Activated CD4-positive, alpha-beta T cell treated with anti-CD3 and anti-CD28 coated beads, Interleukin-2, amount 10 ng/mL, durations not matched to agents 24 days and 14 days (primary cell): Measurements from ENCODE around the gene NRXN3. TPM values are rescaled to one million over a fixed set of nuclear protein-coding genes. Genes with fewer than 3 reads are reported as not detected.

Experiments
- DNase-seq: peaks from one replicate; pipeline ENCODE4 v3.0.0; 2022
- H3K27ac Mint-ChIP-seq: one replicate; pipeline ENCODE4 v1.8.0; 2022; ENCODE audit warnings: mild to moderate bottlenecking, mixed read lengths
- H3K27me3 Mint-ChIP-seq: one replicate; pipeline ENCODE4 v1.8.0; 2022; ENCODE audit warnings: mixed read lengths
- H3K36me3 Mint-ChIP-seq: one replicate; pipeline ENCODE4 v1.8.0; 2022; ENCODE audit warnings: low read depth, mild to moderate bottlenecking, mixed read lengths
- H3K4me1 Mint-ChIP-seq: one replicate; pipeline ENCODE4 v1.8.0; 2021; ENCODE audit warnings: mixed read lengths
- H3K4me3 Mint-ChIP-seq: one replicate; pipeline ENCODE4 v1.8.0; 2022; ENCODE audit warnings: mild to moderate bottlenecking, moderate library complexity, mixed read lengths
- H3K9me3 Mint-ChIP-seq: one replicate; pipeline ENCODE4 v1.8.0; 2021; ENCODE audit warnings: mixed read lengths
- intact Hi-C: fragments of 100-400 bp; cut with micrococcal nuclease; formaldehyde crosslinking; loops from one replicate; pipeline ENCODE4 v1.15.1; 2023
- total RNA-seq: library from RNA; stranded (reverse); gene quantifications from 2 replicates; pipeline ENCODE4 v1.2.3, GENCODE V29; 2022

Gene NRXN3
- total RNA-seq, 1 donor from 2014 or later: not detected

- Mint-ChIP-seq H3K4me1 (no peaks in the 10 kb centered on the region), H3K27ac (no peak overlapping the region), H3K4me3 (no peak overlapping the region), H3K36me3 (no peaks in the 10 kb centered on the region), H3K9me3 (no peaks in the 10 kb centered on the region), H3K27me3 (no peaks in the 10 kb centered on the region)
- intact Hi-C loops: no loop called here
- no peak for DNase-seq
These were observed 1005.5 kb downstream of the NRXN3 start for GRCh38 chr14:79175671-79176070.

- Mint-ChIP-seq H3K4me1 (no peaks in the 10 kb centered on the region), H3K36me3 (no peaks in the 10 kb centered on the region), H3K4me3 (no peak overlapping the region), H3K27me3 (no peaks in the 10 kb centered on the region), H3K27ac (no peak overlapping the region), H3K9me3 (no peaks in the 10 kb centered on the region)
- intact Hi-C loops: no loop called here
- DNase-seq: no peak
These were observed 1006.9 kb downstream of the NRXN3 start for GRCh38 chr14:79177106-79177505.

DNA sequence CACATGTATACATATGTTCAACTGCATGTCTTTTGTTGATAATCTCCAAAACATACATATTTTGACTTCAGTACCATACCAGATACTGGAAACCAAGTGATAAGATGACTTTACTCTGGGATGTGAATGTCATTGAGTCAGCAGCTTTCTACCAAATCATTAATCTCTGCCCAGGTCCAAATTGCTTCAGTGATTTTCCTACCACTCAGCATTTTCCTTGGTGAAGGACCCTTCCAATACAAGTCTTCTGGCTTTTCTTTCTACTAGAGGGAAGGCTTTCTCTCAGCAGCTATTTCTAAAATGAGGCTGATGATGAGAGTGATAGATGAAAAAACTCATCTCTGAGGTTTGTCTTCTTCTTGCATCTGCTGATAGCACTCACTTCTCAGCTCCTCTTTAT is 1008.5 kb downstream of the NRXN3 start:
- DNase-seq: no peak
- H3K27ac Mint-ChIP-seq: no peak overlapping the region
- no peaks in the 10 kb centered on the region for H3K4me1 Mint-ChIP-seq
- intact Hi-C loops: no loop called here
- H3K9me3 Mint-ChIP-seq: no peaks in the 10 kb centered on the region
- H3K36me3 Mint-ChIP-seq: no peaks in the 10 kb centered on the region
- H3K27me3 Mint-ChIP-seq: no peaks in the 10 kb centered on the region
- no peak overlapping the region for H3K4me3 Mint-ChIP-seq

DNA sequence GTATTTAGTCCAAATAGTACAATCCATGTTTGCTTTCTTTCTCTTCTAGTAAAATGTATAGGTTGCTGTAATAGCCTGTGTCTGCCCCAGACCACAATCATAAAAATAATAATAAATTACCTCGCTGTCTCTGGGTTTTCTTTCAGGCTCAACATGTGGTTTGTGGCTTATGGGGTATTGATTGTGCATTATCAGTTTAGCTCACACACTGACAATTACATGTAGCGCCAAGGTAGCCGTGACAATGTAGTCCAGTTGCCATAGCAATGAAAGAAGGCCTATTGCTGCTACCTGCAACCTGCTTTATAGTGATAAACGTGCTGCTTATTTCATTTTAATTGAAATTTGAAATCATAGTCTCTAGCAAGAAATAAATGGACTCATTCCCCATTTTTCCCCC is 1009.8 kb downstream of the NRXN3 start:
- intact Hi-C loops: no loop called here
- DNase-seq: no peak
- H3K27me3 Mint-ChIP-seq: no peaks in the 10 kb centered on the region
- no peak overlapping the region for H3K27ac Mint-ChIP-seq
- H3K36me3 Mint-ChIP-seq: no peaks in the 10 kb centered on the region
- H3K4me3 Mint-ChIP-seq: no peak overlapping the region
- no peaks in the 10 kb centered on the region for H3K4me1 Mint-ChIP-seq
- H3K9me3 Mint-ChIP-seq: no peaks in the 10 kb centered on the region

GRCh38 chr14:79180656-79181055 is 1010.5 kb downstream of the NRXN3 start:
- no peaks in the 10 kb centered on the region for H3K27me3 Mint-ChIP-seq
- intact Hi-C loops: no loop called here
- H3K27ac Mint-ChIP-seq: no peak overlapping the region
- no peaks in the 10 kb centered on the region for H3K36me3 Mint-ChIP-seq
- no peak for DNase-seq
- no peak overlapping the region for H3K4me3 Mint-ChIP-seq
- no peaks in the 10 kb centered on the region for H3K4me1 Mint-ChIP-seq
- H3K9me3 Mint-ChIP-seq: no peaks in the 10 kb centered on the region

DNA sequence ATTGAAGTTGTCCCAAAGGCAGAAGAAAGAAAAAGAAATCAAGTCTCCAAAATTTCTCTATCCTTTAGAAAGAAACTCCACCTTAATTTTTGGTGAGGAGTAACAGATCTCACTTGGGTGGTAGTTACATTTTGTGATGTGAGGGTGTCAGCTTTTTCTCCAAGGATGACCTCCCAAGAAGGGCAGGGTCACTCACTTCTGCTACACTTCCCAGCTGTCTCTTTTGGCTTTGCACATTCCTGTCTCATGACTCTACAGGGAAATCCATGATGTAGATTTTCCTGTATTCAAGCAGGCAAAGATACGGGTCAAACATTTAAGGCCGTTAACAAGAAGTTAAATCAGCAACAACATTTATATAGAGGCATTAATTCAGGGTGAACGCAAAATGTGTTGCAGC is 1016.4 kb downstream of the NRXN3 start:
- Mint-ChIP-seq H3K27ac (no peak overlapping the region), H3K27me3 (no peaks in the 10 kb centered on the region), H3K36me3 (no peaks in the 10 kb centered on the region), H3K4me3 (no peak overlapping the region), H3K9me3 (no peaks in the 10 kb centered on the region), H3K4me1 (no peaks in the 10 kb centered on the region)
- intact Hi-C loops: no loop called here
- DNase-seq: no peak

DNA sequence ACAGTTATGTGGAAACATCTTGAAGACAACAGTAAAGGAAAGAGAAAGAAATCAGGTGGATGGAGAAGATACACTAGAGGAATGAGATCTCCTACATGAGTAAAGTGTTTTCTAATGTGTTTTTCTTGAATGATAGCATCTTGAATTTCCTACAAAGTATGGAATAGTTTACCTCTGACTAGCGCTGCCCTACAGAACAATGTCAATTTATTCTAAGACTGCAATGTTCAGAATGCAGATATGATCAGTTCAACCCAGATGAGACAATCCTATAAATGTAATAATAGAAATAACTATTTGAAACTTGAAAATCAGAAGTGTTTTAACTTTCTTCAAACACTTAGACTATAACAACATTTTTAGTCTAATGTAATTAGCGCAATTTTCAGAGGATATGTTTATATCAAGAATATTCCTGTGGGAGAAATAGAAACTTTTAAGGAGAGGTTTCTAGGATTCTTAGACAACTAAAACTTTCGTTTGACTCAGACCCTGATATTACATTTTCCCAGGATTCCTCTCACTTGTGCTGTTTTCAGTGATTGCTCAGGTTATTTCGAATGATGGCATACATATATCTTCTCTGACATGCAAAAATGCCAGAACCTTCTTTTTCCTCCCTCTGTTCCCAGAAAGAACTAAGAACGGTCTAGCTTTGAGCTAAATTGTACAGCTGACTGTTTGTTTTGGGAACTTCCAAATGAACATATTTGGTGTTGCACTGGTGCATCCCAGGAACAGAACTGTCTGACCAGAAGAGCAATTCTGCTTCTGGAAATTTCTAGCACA is 1023.7 kb downstream of the NRXN3 start:
- Mint-ChIP-seq H3K36me3 (no peaks in the 10 kb centered on the region), H3K27me3 (no peaks in the 10 kb centered on the region), H3K4me3 (no peak overlapping the region), H3K27ac (no peak overlapping the region), H3K4me1 (no peaks in the 10 kb centered on the region), H3K9me3 (peaks cover 3% of the 10 kb centered on the region)
- DNase-seq: no peak
- intact Hi-C loops: no loop called here

DNA sequence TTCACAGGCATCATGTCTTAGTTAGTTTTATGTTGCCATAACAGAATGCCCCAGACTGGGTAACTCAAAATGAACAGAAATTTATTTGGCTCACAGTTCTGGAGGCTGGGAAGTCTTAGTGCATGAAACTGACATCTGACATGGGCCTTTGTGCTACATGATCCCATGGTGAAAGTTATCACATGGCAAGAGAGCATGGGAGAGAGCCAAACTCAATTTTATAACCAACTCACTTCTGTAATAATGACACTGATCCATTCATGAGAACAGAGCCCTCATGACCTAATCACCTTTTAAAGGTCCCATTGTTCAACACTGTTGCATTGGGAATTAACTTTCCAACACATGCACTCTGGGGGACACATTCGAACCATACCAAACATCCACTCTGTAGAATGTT is 1026.0 kb downstream of the NRXN3 start:
- Mint-ChIP-seq H3K36me3 (no peaks in the 10 kb centered on the region), H3K4me1 (no peaks in the 10 kb centered on the region), H3K9me3 (peaks cover 10% of the 10 kb centered on the region), H3K27ac (no peak overlapping the region), H3K27me3 (no peaks in the 10 kb centered on the region), H3K4me3 (no peak overlapping the region)
- intact Hi-C loops: no loop called here
- DNase-seq: no peak

GRCh38 chr14:79197516-79197915 is 1027.3 kb downstream of the NRXN3 start:
- intact Hi-C loops: no loop called here
- peaks cover 10% of the 10 kb centered on the region for H3K9me3 Mint-ChIP-seq
- no peaks in the 10 kb centered on the region for H3K27me3 Mint-ChIP-seq
- no peaks in the 10 kb centered on the region for H3K36me3 Mint-ChIP-seq
- no peak overlapping the region for H3K4me3 Mint-ChIP-seq
- H3K4me1 Mint-ChIP-seq: no peaks in the 10 kb centered on the region
- DNase-seq: no peak
- H3K27ac Mint-ChIP-seq: no peak overlapping the region

- H3K4me3 Mint-ChIP-seq: no peak overlapping the region
These were observed 1029.0 kb downstream of the NRXN3 start for GRCh38 chr14:79199217-79199616.

DNA sequence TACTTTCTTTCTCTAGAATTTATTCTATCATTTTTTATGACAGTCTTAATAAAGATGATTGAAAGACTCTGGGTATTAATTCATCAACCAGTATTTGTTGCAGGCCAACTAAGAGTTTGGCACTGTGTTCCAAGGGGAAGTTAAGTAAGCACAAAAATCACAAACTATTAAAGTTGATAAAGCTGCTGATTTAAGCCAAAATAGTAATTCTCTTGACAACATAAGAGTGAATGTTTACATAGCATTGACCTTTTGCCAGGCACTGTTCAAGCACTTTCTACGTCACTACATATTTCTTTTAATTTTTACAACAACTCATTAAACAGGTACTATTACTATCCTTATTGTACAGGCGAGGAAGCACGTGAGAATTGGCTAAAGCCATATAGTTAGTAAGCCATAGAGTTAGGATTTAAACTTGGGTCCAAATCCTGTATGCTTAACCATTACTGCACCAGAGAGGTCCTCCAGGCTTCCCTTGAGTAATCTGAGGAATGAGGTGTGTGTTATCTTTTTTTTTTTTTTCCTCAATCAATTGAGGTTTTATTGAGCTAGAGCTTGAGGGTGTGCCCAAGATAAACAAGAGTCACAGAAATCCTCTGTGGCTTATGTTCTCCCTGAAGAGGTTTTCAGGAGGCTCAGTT is 1031.5 kb downstream of the NRXN3 start:
- H3K27ac Mint-ChIP-seq: no peak overlapping the region
- no peaks in the 10 kb centered on the region for H3K27me3 Mint-ChIP-seq
- H3K9me3 Mint-ChIP-seq: peaks cover 7% of the 10 kb centered on the region
- intact Hi-C loops: no loop called here
- no peak overlapping the region for H3K4me3 Mint-ChIP-seq
- H3K4me1 Mint-ChIP-seq: no peaks in the 10 kb centered on the region
- no peaks in the 10 kb centered on the region for H3K36me3 Mint-ChIP-seq
- DNase-seq: no peak

More at GRCh38 chr14:79199217-79199616, 1029.0 kb downstream of the NRXN3 start:
- Mint-ChIP-seq H3K27me3 (no peaks in the 10 kb centered on the region), H3K27ac (no peak overlapping the region), H3K4me1 (no peaks in the 10 kb centered on the region), H3K36me3 (no peaks in the 10 kb centered on the region), H3K9me3 (peaks cover 7% of the 10 kb centered on the region)
- no peak for DNase-seq
- intact Hi-C loops: no loop called here

DNA sequence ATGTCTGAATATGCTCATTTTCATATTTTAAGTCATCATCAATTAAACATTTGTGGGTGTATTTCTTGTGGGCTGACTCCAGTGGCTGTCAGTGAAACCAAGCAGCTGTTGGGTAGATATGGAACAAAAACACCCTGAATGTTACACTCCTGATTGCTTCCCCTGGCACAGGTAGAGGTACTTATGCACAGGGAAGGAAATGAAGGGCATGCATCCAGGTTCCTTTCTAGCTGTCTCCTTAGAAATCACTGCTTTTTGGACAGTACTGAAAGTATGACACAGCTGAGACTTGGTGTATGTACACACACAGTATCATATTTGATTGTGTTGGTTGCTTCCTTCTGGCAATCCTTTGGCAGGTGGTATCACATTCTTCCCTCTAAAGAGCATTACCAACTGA is 1034.4 kb downstream of the NRXN3 start:
- H3K27ac Mint-ChIP-seq: no peak overlapping the region
- H3K4me1 Mint-ChIP-seq: no peaks in the 10 kb centered on the region
- H3K9me3 Mint-ChIP-seq: peaks cover 7% of the 10 kb centered on the region
- no peak for DNase-seq
- H3K4me3 Mint-ChIP-seq: no peak overlapping the region
- H3K27me3 Mint-ChIP-seq: no peaks in the 10 kb centered on the region
- intact Hi-C loops: no loop called here
- no peaks in the 10 kb centered on the region for H3K36me3 Mint-ChIP-seq

GRCh38 chr14:79209418-79209817 is 1039.2 kb downstream of the NRXN3 start:
- Mint-ChIP-seq H3K27ac (no peak overlapping the region), H3K36me3 (no peaks in the 10 kb centered on the region), H3K9me3 (no peaks in the 10 kb centered on the region), H3K27me3 (no peaks in the 10 kb centered on the region), H3K4me3 (no peak overlapping the region), H3K4me1 (no peaks in the 10 kb centered on the region)
- intact Hi-C loops: no loop called here
- DNase-seq: no peak

DNA sequence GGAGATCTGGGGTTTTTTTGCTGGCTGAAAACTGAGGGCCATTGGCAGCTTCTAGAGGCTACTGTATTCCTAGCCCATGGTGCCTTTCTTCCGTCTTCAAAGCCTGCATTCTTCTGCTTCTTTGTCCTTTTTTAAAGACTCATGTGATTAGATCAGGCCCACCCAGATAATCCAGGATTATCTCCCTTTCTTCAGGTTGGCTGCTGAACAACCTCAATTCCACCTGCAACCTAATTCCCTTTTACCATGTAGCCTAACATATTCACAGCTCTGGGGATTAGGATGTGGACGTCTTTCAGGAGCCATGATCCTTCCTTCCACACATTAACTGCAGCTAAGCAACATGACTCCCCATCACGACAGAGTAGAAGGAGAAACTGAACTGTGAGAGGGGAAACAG is 1055.6 kb downstream of the NRXN3 start:
- Mint-ChIP-seq H3K9me3 (peaks cover 11% of the 10 kb centered on the region), H3K36me3 (no peaks in the 10 kb centered on the region), H3K27me3 (no peaks in the 10 kb centered on the region), H3K27ac (no peak overlapping the region), H3K4me3 (no peak overlapping the region), H3K4me1 (no peaks in the 10 kb centered on the region)
- intact Hi-C loops: no loop called here
- DNase-seq: no peak
